Cardiac fibroblast (primary cell): Measurements from ENCODE around the gene HIVEP3.
A peak's percentile ranks its signal among the peaks of the same experiment; 100 is the strongest.

ENCODE experiments used
- DNase-seq, 2 donors: peaks; one replicate each; pipeline versions ENCODE4 v3.0.0 to v3.0.0-alpha.2; 2010; ENCODE audit warnings: low read depth in 2 of 2
- H3K4me3 ChIP-seq, 2 donors: replicated peaks in 1 of 2; 1 replicate in 1 of 2; 2 replicates in 1 of 2; pipeline ENCODE4 v1.5.1; 2011; ENCODE audit warnings: low read depth in 2 of 2, low read length in 2 of 2, mild to moderate bottlenecking in 2 of 2, moderate library complexity in 1 of 2
- TF ChIP-seq, protein P1 (sequence below): IDR thresholded peaks from one replicate; pipeline ENCODE4 v1.5.1; 2011; ENCODE audit warnings: low read depth, mild to moderate bottlenecking, low read length, inconsistent platforms

The HIVEP3 gene

DNA sequence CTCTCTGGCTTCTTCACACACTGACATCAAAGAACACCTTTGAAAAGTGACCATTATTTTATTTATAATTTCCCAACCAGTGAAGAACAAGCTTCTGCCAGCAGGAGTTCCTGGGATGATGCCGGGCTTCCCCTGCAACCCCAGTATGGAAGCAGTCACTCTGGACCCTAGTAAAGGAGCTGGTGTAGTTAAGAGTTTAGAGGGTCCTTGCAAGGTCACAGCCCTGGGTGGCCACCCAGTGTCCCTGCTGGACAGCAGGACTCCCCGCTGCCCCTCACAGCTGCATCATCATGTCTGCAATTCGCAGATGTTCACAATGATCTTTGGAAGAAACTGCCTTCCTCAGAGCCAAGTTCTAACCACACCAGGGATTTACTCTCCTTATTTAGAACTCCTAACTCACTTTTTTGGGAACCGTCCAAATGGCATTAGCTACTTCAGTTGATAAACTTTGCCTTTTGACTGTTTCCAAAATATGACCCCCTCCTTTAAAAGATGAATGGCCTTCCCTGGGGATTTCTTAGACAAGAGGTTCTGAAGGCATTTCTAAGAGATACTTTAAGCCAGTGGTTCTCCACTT is 90.6 kb downstream of the HIVEP3 start:
- TF ChIP-seq, protein P1, sequence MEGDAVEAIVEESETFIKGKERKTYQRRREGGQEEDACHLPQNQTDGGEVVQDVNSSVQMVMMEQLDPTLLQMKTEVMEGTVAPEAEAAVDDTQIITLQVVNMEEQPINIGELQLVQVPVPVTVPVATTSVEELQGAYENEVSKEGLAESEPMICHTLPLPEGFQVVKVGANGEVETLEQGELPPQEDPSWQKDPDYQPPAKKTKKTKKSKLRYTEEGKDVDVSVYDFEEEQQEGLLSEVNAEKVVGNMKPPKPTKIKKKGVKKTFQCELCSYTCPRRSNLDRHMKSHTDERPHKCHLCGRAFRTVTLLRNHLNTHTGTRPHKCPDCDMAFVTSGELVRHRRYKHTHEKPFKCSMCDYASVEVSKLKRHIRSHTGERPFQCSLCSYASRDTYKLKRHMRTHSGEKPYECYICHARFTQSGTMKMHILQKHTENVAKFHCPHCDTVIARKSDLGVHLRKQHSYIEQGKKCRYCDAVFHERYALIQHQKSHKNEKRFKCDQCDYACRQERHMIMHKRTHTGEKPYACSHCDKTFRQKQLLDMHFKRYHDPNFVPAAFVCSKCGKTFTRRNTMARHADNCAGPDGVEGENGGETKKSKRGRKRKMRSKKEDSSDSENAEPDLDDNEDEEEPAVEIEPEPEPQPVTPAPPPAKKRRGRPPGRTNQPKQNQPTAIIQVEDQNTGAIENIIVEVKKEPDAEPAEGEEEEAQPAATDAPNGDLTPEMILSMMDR = no peak
- no peak overlapping the region for H3K4me3 ChIP-seq
- peak; percentile 35 to 53 for DNase-seq

- no peak overlapping the region for H3K4me3 ChIP-seq
- DNase-seq = peak; percentile 28 to 63
- TF ChIP-seq, protein P1 = no peak
Measured at GRCh38 chr1:41823471-41823870, 95.3 kb downstream of the HIVEP3 start.

DNA sequence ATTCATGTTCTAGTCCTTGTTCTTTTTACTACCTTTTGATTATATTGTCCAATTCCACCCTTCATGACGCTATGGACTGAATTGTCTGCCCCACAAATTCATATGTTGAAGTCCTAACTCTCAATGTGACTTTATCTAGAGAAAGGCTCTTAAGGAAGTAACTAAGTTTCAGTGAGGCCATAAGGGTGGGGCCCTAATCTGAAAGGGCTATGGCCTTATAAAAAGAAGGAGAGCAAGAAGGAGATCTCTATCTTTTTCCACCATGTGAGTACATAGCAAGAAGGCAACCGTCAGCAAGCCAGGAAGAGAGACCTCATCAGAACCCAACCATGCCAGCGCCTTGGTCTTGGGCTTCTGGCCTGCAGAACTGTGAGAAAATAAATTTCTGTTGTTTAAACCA is 95.9 kb downstream of the HIVEP3 start:
- H3K4me3 ChIP-seq = no peak overlapping the region
- TF ChIP-seq, protein P1 = no peak
- no peak for DNase-seq

DNA sequence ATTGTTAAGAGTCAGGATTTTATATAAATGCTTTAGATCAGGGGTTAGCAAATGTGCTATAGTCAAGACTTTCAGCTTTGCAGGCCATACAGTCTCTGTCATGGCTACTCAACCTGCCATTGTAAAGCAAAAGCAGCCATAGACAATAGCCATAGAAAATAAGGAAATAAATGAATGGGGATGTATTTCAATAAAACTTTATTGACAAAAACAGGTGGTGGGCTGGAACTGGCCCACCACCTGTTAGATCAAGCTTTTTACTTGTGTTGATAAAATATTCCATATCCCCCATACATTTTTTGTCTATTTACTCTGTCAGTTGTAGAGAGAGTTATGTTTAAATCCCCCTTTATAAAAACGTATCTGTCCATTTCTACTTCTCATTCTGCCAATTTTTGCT is 98.9 kb downstream of the HIVEP3 start:
- no peak overlapping the region for H3K4me3 ChIP-seq
- no peak for DNase-seq
- TF ChIP-seq, protein P1 = no peak

GRCh38 chr1:41819069-41819468 is 99.7 kb downstream of the HIVEP3 start:
- TF ChIP-seq, protein P1 = no peak
- no peak overlapping the region for H3K4me3 ChIP-seq
- no peak for DNase-seq

DNA sequence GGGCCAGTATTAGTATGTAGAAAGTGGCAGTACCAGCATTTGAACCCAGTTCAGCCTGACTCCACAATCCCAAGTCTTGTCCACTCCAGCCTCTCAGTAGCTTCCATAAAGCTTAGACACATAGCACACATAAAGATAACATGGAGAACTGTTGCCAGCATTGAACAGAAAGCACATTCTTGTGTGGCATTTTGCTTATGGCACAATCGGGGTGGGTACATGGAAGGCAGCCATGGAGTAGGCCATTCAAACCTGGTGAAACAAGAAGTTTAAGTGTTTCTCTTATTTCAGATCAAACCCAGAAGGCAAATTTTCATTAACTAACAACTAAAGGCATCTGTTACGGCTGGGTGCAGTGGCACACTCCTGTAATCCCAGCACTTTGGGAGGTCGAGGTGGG is 102.7 kb downstream of the HIVEP3 start:
- no peak overlapping the region for H3K4me3 ChIP-seq
- DNase-seq = peak in 1 of 2 donors; percentile 53
- TF ChIP-seq, protein P1 = no peak
